DMS53 (cell line): ENCODE data around the gene POU2AF1.
A peak's percentile ranks its signal among the peaks of the same experiment; 100 is the strongest.

Experiments
- DNase-seq: peaks from one replicate; lab custom pipeline; 2025; lab: John Stamatoyannopoulos, UW

The POU2AF1 gene

DNA sequence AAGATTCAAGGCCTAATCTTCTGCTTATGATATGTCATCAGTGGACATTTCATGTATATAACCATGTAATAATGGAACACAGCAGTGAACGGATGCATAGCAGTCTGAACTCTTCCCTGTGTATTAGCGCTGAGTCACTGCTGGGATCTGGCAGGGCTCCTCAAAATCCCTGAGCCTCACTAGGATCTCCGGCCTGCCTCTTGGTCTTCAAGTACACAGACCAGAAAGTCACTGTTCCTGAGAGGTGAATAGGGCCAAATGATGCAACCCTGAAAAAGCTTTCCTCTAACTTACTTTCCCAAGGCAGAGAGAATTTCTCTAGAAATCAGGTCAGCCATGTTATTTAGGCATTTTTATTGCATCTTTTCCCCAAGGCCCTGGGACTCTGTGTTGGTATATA is 35.0 kb downstream of the POU2AF1 start:
- peak; percentile 60 for DNase-seq

DNA sequence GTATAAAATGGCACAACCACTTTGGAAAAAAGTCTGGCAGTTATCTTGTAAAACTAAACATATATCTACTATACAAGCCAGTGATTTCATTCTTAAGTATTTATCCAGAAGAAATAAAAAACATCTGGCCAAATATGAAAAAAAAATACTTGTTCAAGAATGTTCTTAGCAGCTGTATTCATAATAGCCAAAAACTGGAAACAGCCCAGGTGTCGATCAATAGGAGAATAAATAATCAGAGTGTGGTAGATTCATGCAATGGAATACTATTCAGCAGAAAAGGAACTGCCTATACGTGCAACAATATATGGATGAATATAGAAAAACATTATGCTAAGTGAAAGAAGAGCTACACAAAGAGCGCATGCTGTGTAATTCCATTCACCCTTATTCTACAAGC is 36.7 kb downstream of the POU2AF1 start:
- no peak for DNase-seq

DNA sequence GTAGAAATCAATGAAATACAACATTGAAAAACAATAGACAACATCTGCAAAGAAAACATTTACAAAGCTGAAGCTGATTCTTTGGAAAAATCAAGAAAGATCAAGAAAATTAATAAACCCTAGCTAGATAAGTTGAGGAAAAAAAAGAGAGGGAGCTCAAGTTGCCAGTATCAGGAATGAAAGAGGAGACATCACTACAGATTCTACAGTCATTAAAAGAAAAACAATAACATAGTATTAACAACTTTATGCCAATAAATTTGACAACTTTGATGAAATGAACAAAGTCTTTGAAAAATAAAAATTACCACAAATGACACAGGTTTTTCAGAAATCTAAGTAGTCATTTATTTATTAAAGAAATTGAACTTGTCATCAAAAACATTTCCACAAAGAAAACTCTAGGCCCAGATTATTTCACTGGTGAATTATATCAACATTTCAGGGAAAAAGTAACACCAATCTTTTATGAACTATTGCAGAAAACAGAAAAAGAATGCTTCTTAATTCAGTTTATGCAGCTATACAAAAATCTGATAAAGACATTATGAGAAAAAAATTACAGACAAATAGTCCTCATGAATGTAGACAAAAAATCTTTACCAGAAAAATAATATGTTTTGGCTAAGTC is 39.2 kb downstream of the POU2AF1 start:
- no peak for DNase-seq

DNA sequence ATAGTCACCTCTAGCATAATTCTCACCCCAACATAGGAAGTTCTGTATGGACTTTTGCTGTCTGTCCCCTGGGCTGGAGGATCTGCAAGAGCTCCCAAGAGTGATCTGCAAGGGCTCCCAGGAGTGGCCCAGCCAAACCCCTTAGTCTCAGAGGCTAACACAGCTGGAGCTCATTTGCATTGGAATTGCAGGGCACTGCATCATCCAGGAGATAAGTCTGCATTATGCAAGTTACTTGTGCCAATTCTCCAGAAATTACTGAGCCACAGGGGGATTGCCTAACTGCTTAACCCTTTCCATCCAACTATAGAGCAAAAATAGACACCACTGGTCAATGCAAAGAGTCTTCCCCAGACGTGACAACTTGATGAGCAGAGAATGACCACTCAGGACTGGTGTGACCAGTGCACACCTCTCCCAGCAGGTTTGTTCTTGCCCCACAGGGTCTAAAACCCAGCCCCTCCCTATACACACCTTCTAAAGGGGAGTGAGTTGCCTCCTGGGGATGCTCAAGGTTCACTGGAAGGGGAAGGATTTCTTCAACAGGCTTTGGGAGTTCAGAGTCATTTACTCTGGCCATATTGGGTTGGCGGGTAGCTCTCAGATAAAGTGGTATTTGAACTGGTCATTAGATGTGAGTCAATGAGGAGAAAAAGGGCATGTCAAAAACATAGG is 42.4 kb downstream of the POU2AF1 start:
- peak; percentile 62 for DNase-seq

DNA sequence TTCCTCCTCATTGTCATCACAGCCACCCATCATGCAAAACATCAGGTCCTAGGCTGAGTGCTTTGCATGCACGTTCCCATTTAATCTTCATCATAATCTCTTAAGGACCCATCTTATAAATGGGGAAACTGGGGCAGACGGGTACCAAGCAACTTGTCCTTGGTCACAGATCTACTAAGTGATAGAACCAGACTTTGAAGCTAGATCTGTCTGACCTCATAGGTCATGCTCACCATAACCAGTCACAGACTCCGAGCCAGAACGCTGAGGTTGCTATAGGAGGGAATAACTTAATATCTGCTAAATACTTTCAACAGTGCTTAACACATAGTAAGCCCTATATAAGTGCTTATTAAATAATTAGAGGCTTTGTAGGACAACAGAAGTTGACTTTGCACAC is 43.0 kb downstream of the POU2AF1 start:
- DNase-seq: no peak

DNA sequence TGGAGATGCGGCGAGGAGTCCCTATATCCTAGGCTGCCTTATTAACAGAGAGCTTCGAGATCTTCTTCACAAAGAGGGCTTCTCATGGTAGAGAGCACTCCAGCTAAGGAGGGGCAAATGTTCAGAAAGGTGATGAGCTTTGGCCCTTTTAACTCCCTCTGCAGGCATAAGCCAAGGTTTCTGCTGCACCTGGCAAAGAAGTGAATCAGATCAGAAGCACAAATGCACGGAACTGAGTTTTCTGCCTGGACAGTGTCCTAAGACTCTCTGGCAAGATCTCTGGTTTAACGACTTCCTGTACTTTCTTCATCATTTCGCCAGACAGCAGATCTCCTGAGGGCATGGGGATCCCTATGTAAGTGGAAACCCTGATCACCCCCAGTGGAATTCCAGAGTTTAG is 43.5 kb downstream of the POU2AF1 start:
- peak; percentile 70 for DNase-seq

DNA sequence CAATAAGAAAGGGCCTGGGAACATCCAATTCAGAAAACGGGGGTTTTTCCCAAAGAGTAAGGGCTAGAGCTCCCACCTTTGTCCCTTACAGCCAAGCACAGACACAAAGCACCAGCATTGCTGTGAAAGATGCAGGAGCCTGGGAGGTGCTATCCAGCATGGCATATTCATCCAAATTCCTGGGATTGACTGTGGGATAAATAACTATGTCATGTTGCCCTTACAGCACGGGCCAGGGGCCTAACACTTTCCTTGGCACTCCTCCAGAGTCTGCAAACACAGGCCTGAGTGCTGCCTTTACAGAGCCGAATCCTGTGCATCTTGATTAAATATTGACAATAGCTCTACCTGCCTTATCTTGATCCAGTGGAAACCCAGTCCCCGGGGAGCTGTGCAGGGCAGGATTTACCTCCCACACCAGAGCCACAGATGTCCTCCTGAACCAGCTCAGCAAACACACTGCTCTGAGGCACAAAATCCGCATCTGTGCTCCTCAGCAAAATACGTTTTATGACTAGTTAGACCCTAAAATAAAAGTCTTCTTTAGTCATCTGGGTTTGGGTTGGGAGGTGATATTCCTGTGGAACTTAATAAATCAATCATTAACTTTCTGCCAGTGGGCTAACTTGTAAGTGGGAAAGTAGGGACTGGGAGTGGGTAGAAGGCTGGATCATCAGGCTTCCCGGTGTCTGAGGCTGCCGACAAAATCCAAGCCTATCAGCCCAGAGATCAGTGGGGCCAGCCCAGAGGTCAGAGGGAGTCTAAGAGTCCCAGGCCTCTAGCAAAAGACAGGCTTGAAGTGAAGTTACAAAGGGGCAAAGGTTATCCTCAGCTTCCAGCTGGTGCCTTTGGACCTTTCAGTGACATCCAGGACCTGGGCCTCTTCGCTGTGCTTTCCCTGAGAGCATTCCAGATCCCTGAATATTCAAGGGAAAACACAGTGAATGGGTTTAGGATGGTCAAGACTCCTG is 44.3 kb downstream of the POU2AF1 start:
- peak; percentile 98 for DNase-seq

DNA sequence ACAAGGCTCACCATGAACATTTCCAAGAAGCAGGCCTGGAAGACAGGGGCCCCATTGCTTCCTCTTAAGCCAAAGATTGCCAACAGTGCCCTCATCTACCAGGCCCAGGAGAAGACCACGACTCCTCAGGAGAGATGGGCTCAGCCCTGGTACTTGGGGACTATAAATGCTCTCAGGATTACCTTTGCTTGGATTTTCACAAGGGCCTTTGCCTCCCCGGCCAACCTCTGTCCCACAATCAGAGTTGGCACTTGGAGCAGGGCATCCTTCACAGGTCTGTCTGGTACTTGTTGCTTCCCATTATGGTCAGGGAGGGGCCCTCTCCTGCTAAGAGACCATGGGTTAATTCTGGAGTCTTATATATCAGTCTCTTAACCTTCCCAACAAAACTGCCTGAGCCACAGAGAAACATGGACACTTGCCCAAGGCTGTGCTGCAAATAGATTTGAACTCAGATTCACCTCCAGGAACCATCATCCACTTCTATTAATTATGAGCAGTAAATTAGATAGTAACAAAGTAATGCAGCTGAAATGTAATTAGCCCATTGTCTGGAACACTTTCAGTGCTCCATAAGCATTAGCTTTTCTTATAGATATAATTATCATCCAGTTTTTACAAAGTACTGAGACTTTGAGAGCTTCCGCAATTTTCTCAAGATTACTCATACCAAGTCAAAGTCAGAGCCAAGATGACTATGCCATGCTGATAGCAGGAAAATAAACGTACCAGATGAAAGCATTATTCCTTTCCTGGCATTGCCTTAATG is 47.2 kb downstream of the POU2AF1 start:
- no peak for DNase-seq

DNA sequence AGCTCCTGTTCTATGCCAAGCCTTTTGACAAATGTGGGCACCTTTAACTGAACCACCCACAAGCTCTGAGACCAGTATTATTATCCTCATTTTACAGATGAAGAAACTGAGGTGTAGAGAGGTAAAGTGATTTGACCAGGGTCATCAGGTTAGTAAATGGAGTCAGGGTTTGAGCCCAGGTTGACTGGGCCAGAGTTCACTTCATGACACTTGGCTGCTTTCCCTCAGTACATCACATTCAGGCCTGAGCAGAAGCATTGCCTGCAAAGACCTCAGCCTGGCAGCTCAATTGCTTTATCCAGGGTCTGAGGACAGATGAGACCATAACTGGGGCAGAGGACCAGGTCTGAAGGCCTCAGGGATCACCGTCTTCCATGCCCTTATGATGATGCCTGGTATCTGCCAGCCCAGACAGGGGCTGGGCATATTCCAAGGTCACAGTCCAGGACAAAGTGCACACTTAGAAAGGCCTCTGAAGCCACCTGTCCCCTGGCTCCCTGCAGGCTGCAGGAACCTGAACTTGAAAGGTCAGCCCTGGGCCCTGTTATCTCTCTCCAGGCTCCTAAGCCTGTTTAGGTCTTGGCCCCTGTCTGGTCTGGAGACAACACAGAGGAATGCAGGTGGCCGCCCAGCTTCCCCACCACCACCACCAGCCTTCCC is 48.7 kb downstream of the POU2AF1 start:
- DNase-seq: peak; percentile 53

DNA sequence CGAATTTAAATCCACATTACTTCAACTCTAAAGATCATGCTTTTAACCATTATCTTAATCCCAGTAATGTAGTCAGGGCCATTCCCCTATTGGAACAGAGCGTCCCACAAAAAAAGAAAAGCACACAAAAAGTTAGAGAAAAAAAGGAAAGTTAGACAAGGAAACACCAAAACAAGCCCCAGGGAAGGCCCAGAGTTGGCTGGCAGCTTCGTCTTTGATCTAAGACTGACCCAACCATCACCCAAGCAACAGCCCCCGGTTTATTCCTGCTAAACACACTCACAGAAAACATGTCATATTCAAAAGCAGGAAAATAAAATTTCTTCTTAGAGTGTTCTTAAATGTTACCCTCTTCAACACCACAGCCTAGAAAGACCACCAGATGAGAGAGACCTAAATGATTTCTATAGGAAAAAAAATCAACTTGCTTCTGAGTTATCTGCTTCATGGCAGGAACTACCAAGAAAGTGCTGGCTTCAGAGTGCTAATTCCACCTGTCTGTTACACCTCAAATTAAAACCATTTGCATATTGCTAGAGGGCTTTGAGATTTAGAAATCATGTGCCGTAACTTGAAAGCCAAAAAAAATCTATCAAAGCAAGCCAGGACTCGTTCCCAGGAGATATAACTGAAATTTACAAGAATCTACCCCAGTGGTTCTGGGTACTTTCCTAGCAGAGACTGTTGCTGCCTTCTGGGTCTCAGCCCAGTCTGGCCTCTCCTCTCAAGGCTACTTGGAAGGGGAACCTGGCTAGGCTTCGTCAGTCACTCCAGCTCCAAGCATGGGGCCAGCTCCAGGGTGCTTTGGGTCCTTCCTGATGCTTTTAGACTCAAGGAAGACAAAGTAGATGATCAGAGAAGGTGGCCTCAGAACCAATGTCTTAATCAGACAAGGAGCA is 49.5 kb downstream of the POU2AF1 start:
- DNase-seq: no peak

DNA sequence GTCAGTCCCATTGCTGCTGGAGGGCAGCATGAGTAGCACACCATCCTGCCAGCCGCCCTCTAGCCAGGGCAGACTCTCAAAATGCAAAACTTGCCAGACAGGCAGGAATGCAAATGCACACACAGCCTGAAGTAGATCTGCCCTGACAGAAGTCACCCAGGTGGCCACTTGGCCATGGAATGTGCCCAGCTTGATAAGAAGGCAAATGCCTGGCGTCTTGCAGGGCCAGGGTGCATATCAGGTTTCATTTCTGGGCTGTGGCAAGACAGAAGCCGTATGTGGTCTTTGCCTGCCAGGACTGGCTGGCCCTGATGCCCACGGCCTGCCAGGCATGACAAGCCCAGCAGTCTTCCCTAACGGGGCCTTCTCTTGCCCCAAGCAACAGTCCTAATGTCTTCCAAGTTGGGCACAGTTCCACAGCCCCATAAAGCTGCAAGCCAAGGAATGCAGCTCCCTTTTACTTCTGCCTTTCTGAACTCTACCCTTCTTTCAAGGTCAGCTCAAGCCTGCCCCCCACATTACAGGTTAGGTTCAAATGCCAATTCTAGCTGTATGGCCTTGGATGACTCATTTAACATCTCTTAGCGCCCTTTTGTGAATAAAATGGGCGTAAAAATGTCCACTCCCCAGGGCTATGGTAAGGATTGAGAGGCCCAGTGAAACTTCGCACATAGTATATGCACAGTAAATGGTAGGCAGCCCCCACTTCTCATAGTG is 51.0 kb downstream of the POU2AF1 start:
- peak; percentile 80 for DNase-seq

DNA sequence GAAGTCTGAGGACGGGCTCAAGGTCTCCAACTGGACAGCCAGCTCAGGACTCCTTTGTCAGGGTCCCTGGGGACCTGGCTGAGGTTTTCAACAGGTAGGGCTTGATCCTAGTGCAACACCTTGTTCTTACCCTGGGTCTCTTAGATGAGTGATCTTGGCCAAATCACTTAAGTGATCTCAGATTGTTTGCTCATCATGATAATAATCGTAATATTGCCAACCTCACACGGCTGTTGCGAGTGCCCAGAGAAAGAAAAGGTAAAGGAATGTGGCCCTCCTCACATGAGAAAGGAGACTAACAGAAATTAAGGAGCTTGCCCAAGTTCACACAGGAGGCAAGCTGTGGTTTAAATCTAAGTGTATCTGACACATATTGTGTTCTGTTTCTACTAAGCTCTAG is 52.3 kb downstream of the POU2AF1 start:
- no peak for DNase-seq

DNA sequence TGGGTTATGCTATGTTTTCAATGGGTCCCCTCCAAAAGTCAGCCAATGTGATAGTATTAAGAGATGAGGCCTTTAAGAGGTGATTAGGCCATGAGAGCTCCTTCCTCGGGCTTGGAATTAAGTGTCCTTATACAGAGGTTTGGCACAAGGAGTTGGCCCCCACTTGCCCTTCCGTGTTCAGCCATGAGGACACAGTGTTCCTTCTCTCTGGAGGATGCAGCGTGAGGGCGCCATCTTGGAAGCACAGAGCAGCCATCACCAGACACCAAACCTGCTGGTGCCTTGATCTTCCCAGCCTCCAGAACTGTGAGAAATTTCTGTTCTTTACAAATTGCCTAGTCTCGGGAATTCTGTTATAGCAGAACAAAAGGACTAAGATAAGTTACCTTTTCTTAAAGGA is 53.8 kb downstream of the POU2AF1 start:
- no peak for DNase-seq

DNA sequence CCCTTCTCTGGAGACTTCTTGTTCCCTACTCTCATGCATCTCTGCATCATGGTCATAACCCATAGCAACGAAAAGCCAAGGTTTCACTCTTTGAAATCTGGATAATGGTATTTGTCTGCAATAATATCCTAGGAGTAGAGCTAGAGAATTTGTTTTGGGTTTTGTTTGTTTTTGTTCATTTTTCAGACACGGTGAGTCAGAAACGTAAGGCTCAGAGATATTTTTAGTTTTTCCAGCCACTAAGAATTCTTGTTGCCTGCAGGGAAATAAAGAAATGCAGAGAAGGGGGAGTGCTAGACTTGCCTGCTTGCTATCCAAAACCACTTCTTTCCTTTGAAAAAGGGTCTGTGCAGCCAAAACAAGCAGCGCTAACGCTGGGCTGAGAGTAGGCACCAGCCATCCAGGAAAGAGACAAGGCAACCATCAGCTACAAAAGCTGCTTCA is 54.8 kb downstream of the POU2AF1 start:
- DNase-seq: no peak

DNA sequence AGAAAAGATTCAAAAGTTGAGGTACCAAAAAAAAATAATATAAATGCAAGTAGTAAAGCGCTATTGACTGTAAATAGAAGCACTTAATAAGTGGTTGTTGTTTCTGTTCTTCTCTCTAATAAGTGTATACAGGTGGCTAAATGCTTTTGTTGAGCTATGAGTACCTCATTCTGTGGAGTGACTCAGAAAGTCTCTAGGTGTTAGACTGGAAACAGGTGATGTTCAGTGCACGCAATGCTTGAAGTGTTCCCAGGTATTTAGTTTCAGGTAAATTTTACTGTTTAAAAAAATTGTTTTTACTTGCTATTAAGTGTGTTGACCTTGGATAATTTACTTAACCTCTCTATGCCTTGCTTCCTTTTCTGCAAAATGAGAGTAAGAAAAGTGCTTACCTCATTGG is 56.5 kb downstream of the POU2AF1 start:
- DNase-seq: peak; percentile 95

DNA sequence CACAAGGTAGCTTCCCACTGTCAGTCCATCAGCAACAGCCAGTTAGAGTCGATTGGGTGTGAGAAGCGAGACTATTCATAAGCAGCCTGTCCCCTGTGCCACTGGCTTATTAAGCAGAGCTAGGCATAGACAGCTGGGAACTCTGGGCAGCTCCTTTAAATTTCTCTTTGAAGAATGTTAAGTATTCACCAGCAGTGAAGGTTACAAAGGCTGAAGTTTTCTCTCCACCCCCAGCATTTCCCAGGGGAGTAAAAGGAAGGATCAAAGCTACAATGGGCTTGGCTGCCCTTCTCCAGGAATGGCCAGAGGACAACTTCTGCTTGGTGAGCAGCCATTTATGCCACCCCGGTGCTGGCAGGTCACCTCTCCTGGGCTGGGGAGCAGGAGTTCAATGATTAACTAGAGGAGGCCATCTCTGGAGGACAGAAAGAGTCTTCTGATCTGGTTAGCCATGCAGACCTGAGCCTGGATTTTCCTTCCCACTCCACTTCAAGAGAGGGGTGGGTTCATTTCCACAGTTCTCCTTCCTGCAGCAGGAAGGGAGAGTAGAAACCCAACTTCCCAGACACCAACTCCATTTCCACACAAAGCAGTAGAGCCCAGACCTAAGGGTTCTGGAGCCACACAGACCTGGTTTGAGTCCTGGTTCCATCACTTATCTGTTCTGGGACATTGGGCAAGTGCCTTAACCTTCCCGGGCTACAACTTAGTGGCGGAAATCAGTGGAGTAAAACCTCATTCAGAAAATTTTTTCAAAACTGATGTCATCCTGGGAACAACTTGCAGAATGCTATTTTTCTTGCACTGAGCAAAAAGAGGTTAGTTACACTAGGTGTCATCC is 58.1 kb downstream of the POU2AF1 start:
- peak; percentile 90 for DNase-seq

DNA sequence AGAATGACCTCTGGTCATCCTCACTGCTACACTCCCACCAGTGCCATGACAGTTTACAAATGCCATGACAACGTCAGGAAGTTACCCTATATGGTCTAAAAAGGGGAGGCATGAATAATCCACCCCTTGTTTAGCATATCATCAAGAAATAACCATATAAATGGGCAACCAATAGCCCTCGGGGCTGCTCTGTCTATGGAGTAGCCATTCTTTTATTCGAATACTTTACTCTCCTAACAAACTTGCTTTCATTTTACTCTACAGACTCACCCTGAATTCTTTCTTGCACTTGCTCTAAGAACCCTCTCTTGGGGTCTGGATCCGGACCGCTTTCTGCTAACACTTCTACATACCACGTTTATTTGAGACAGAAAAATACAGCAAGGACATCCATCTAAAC is 58.9 kb downstream of the POU2AF1 start:
- DNase-seq: peak; percentile 60

DNA sequence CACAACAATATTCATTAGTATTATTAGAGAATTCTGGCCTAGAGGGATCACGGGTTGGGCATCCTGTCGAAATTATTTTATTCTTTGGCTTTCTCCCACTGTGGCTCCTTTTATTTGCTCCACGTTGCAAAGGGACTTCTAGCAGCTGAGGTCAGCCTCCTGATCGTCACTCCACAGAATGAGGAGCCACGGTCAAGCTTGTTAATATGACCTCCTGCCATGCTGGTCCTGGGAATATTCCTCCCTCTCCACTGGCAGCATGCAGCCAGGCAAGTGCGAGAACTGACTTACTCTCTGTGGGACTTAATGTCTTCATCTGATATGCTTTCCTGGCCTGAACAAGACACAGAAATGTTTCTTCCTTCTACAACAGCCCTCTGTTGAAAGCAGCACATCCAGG is 59.8 kb downstream of the POU2AF1 start:
- no peak for DNase-seq

DNA sequence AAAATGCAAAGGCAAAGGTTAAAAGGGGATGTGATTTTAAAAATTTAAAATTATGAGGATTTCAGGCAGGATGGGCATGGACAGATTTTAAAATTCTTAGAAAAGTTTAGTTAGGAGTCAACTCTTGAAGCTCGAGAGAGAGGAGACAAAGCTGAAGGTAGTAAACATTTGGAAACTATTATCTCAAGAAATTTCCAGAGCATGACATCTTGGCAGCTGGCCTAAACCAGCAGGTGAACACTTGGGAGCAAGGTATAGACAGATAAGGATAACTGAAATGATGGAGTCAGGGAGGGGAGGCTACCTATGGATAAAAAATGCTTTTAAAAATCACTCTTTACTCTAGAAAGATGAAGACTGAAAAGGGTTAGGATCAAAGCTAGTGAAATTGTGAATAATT is 67.0 kb downstream of the POU2AF1 start:
- DNase-seq: peak; percentile 57
